Parathyroid adenoma (tissue), 2 donors: ENCODE results near the gene SMCO2.

ENCODE experiments used
- H2AFZ ChIP-seq: fragments of 300-600 bp; sonication (generic); one replicate; pipeline ENCODE4 v1.7.0; 2017; ENCODE audit warnings: antibody characterized with exemption, mild to moderate bottlenecking
- H3K27ac ChIP-seq: fragments of 300-600 bp; sonication (generic); one replicate; pipeline ENCODE4 v1.7.0; 2017
- H3K27me3 ChIP-seq: fragments of 300-600 bp; sonication (generic); one replicate; pipeline ENCODE4 v1.7.0; 2017; ENCODE audit warnings: low read length; ENCODE audit not compliant: control insufficient read depth, insufficient read depth
- H3K36me3 ChIP-seq: fragments of 300-600 bp; sonication (generic); one replicate; pipeline ENCODE4 v1.7.0; 2017; ENCODE audit warnings: low read length; ENCODE audit not compliant: control insufficient read depth, insufficient read depth
- H3K4me1 ChIP-seq: fragments of 300-600 bp; sonication (generic); one replicate; pipeline ENCODE4 v1.7.0; 2017; ENCODE audit warnings: control low read depth
- H3K4me2 ChIP-seq: fragments of 300-600 bp; sonication (generic); one replicate; pipeline ENCODE4 v1.7.0; 2017; ENCODE audit warnings: low read length
- H3K4me3 ChIP-seq: fragments of 300-600 bp; sonication (generic); one replicate; pipeline ENCODE4 v1.7.0; 2017; ENCODE audit warnings: low read depth, low read length
- H3K79me2 ChIP-seq: fragments of 300-600 bp; sonication (generic); one replicate; pipeline ENCODE4 v1.7.0; 2017; ENCODE audit warnings: control low read depth
- H3K9ac ChIP-seq: fragments of 300-600 bp; sonication (generic); one replicate; pipeline ENCODE4 v1.7.0; 2017; ENCODE audit warnings: mild to moderate bottlenecking
- H3K9me3 ChIP-seq: fragments of 300-600 bp; sonication (generic); one replicate; pipeline ENCODE4 v1.7.0; 2017; ENCODE audit warnings: low read length; ENCODE audit not compliant: control insufficient read depth
- TF ChIP-seq, protein P1 (sequence below): fragments of 300-600 bp; sonication (generic); IDR thresholded peaks from one replicate; pipeline ENCODE4 v1.7.0; 2017; ENCODE audit warnings: antibody characterized with exemption, mild to moderate bottlenecking
- donor health status: primary hyperparathyroidism.

SMCO2 gene

DNA sequence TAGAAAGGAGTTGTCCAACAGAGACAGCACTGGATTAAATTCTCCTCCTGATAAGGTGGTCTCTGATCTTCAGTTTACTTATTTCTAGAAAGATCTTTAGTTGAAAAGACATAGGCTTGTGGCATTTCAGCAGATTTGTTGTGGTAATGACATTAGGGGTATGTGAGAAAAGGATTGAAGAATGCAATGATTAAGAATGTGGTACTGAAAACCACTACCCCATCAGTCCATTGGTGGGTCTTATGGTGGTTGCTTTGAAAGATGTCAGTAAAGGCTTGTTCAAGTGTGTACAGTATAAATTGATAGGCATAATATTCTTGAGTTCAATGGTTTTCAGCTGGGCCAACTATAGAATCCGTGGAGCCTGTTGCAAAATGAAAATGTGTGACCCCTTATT, 88.2 kb downstream of the SMCO2 start:
- Histone ChIP-seq H2AFZ (no peak overlapping the region), H3K27me3 (no peaks in the 10 kb centered on the region), H3K36me3 (no peaks in the 10 kb centered on the region), H3K4me2 (no peak overlapping the region), H3K9me3 (no peaks in the 10 kb centered on the region), H3K4me3 (no peak overlapping the region), H3K27ac (no peak overlapping the region), H3K4me1 (peaks cover 9% of the 10 kb centered on the region), H3K79me2 (peaks cover 16% of the 10 kb centered on the region), H3K9ac (no peak overlapping the region)
- TF ChIP-seq, protein P1, sequence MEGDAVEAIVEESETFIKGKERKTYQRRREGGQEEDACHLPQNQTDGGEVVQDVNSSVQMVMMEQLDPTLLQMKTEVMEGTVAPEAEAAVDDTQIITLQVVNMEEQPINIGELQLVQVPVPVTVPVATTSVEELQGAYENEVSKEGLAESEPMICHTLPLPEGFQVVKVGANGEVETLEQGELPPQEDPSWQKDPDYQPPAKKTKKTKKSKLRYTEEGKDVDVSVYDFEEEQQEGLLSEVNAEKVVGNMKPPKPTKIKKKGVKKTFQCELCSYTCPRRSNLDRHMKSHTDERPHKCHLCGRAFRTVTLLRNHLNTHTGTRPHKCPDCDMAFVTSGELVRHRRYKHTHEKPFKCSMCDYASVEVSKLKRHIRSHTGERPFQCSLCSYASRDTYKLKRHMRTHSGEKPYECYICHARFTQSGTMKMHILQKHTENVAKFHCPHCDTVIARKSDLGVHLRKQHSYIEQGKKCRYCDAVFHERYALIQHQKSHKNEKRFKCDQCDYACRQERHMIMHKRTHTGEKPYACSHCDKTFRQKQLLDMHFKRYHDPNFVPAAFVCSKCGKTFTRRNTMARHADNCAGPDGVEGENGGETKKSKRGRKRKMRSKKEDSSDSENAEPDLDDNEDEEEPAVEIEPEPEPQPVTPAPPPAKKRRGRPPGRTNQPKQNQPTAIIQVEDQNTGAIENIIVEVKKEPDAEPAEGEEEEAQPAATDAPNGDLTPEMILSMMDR: no peak

DNA sequence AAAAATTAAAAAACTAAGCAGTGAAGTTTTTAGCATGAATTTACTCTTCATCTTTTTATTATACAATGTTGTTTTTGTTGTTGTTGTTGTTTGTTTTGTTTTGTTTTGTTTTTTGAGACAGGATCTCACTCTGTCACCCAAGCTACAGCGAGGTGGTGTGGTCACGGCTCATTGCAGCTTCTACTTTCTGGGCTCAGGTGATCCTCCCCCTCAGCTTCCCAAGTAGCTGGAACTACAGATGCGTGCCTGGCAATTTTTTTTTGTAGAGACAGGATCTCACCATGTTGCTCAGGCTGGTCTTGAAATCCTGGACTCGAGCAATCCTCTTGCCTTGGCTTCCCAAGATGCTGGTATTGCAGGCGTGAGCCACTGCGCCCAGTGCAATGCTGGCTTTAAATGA, 88.8 kb downstream of the SMCO2 start:
- no peak overlapping the region for H3K9ac ChIP-seq
- no peaks in the 10 kb centered on the region for H3K27me3 ChIP-seq
- no peaks in the 10 kb centered on the region for H3K36me3 ChIP-seq
- H3K9me3 ChIP-seq: no peaks in the 10 kb centered on the region
- TF ChIP-seq, protein P1: no peak
- H3K4me2 ChIP-seq: no peak overlapping the region
- peaks cover 8% of the 10 kb centered on the region for H3K4me1 ChIP-seq
- H3K79me2 ChIP-seq: peaks cover 16% of the 10 kb centered on the region
- H3K27ac ChIP-seq: no peak overlapping the region
- H2AFZ ChIP-seq: no peak overlapping the region
- H3K4me3 ChIP-seq: no peak overlapping the region

DNA sequence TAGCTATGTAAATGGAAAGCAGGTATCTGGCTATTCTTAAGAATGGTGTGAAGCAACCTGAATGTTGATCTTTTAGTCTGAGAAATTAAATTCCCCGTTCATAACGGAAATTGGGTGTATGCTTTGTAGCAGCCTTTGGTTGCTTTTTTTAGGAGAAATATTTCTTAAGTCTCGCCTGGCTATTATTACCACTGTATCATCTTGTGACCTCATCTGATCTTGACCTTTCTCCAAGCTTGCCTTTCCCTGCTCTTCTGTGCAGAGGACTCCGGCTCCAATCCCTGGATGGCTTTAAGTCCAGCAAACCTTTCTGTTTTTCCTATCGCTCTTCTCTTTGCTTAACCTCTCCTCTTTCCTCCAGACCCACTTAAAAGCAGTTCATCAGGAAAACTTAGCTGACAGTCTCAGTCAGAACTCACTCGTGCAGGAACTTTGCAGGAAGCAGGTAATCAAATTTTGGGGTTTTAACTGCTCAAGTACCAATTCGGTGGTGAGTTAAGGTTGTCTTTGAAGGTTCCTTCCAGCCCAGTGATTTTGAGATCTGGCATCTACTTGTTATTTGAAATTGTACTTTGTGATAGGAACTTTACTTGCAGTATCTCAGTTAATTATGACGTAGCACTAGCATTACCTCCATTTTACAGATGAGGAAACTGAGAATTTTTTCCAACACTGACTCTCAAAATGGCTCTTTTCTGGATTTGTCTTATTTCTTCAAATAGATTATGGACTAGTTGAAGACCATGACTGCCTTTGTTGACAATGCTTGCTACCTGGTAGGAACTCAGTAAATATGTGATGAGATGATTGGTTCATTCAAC, 91.5 kb downstream of the SMCO2 start:
- Histone ChIP-seq H3K27me3 (no peaks in the 10 kb centered on the region), H3K27ac (no peak overlapping the region), H2AFZ (no peak overlapping the region), H3K9me3 (no peaks in the 10 kb centered on the region), H3K36me3 (no peaks in the 10 kb centered on the region), H3K9ac (no peak overlapping the region), H3K4me1 (peaks cover 5% of the 10 kb centered on the region), H3K4me2 (no peak overlapping the region), H3K4me3 (no peak overlapping the region), H3K79me2 (peaks cover 16% of the 10 kb centered on the region)
- TF ChIP-seq, protein P1: no peak

DNA sequence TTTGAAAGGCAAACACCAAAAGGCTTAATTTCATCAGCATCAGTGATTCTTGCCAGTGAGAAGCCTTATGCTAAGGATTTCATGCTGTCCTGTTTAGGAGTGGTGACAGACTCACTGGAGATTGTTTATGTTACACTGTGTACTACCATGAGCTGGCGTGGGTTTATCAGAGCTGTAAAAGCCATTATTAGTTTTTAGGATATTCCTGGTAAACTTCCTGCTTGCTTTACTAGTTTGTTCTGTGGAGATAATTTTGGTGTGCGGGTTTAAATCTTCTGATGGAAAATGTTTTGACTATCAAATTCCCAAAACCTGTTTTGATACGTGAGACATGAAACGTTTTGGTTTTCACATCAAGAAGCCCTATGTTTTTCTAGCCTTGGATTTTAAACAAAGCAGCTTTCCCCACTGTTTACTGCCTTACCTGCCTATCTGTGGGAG, 92.7 kb downstream of the SMCO2 start:
- H3K27me3 ChIP-seq: no peaks in the 10 kb centered on the region
- TF ChIP-seq, protein P1: no peak
- H3K9ac ChIP-seq: no peak overlapping the region
- no peaks in the 10 kb centered on the region for H3K36me3 ChIP-seq
- no peak overlapping the region for H3K4me3 ChIP-seq
- peak overlapping the region; percentile 3 for H3K27ac ChIP-seq
- H3K4me1 ChIP-seq: peaks cover 5% of the 10 kb centered on the region
- no peak overlapping the region for H2AFZ ChIP-seq
- peaks cover 16% of the 10 kb centered on the region for H3K79me2 ChIP-seq
- H3K9me3 ChIP-seq: no peaks in the 10 kb centered on the region
- H3K4me2 ChIP-seq: peak overlapping the region; percentile 30
